Left ventricle myocardium inferior (tissue), 1 donor: Measurements from ENCODE around the gene WNT7A. TPM values are rescaled to one million over a fixed set of nuclear protein-coding genes. Genes with fewer than 3 reads are reported as not detected.
"Not testable (repeated sequence)": the region's sequence is repeated elsewhere in the genome, so short reads cannot be mapped to it uniquely, and the experiment has no call there.

Source experiments
- DNase-seq: peaks from one replicate; pipeline ENCODE4 v3.0.0-alpha.2; 2020
- H3K27ac ChIP-seq: fragments of 200-600 bp; replicated peaks from 2 replicates; pipeline ENCODE4 v1.8.0; 2021
- H3K27me3 ChIP-seq: fragments of 200-600 bp; 2 replicates; pipeline ENCODE4 v1.8.0; 2021; ENCODE audit warnings: low read depth
- H3K36me3 ChIP-seq: fragments of 200-600 bp; 2 replicates; pipeline ENCODE4 v1.8.0; 2021
- H3K4me1 ChIP-seq: fragments of 200-600 bp; 2 replicates; pipeline ENCODE4 v1.8.0; 2021
- H3K4me3 ChIP-seq: fragments of 200-600 bp; 2 replicates; pipeline ENCODE4 v1.8.0; 2021; ENCODE audit warnings: mild to moderate bottlenecking, moderate library complexity
- H3K9me3 ChIP-seq: fragments of 200-600 bp; replicated peaks from 2 replicates; pipeline ENCODE4 v1.8.0; 2021
- CTCF ChIP-seq: fragments of 200-600 bp; IDR thresholded peaks from 2 replicates; pipeline ENCODE4 v1.8.0; 2021; ENCODE audit warnings: antibody characterized with exemption, mild to moderate bottlenecking, borderline replicate concordance
- intact Hi-C: fragments of 100-400 bp; cut with micrococcal nuclease; formaldehyde crosslinking; loops from one replicate; pipeline ENCODE4 v1.11.0; 2022
- long read RNA-seq: library from polyadenylated mRNA; unstranded; transcript quantifications from one replicate; pipeline ENCODE4 v2.0.0, GENCODE V29; 2021
- total RNA-seq: library from RNA; stranded (reverse); fragmentation: NEBNext Ultra II Directional; extraction: Animal tissue kit (Norgen Biotek cat#: 25700); gene quantifications from one replicate; pipeline ENCODE4 v1.2.1, GENCODE V29; 2021
- donor health status: DM: no; HTN: yes; CAD: no; lungs with severe emphysema.

WNT7A gene
- total RNA-seq = not detected
- long read RNA-seq = 0 reads

DNA sequence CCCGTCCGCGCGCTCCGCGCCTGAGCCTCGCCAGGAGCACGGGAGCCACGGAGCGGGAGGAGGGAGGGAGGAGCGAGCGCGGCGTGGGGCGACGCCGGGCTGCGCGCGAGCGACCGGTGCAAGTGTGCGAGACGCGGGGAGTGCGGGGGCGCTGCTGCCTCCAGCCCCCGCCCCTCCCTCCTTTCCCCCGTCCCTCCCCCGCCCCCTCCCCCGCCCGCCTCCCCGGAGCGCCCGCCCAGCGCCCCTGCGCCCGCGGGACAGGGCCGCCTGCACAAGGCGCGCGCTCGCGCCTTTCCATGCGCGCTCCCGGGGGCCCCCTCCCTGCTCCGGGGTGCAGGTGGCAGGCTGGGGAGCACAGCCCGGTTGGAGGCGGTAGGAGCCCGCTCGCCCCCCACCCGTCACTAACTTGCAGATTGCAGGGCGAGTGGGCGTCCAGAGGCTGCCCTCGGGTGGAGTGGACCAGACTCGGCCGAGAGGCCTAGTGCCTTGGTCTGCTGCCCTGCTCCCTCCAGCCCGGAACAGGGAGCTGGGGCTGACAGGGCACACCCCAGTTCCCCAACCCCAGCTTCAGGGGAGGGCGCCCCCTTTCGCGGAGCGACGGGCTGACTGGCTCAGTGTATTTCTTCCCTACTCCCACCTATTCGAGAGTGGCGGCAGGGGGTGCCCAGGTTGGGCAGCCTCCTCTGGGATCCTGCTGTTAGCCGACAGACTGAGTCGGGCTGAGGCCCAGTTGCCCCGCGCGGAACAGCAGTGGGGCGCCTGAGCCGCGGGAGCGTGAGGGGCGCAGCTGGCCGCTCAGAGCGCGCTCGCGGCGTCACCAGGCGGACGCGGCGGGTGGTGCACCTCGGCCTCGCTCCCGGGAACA, at the start of gene WNT7A:
TSS of gene WNT7A (minus strand) at position 126 of the 865 bp plus-strand sequence. CDS start 255 bp downstream, outside the sequence.
- intact Hi-C loops = no loop called here

DNA sequence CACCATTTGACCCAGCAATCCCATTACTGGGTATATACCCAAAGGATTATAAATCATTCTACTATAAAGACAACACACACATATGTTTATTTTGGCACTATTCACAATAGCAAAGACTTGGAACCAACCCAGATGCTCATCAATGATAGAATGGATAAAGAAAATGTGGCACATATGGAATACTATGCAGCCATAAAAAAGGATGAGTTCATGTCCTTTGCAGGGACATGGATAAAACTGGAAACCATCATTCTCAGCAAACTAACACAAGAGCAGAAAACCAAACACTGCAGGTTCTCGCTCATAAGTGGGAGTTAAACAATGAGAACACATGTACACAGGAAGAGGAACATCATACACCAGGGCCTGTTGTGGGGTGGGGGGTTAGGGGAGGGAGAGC, 48.9 kb upstream of the WNT7A start:
- peaks cover 47% of the 10 kb centered on the region for H3K9me3 ChIP-seq
- H3K27ac ChIP-seq, DNase-seq, H3K4me1 ChIP-seq, H3K4me3 ChIP-seq, H3K36me3 ChIP-seq, intact Hi-C loops: not testable (repeated sequence)
- H3K27me3 ChIP-seq = peaks cover 48% of the 10 kb centered on the region

More for the DNA sequence above, at the start of gene WNT7A:
- H3K4me1 ChIP-seq = peaks cover 31% of the 10 kb centered on the region
- H3K36me3 ChIP-seq = no peaks in the 10 kb centered on the region
- DNase-seq = no peak
- peaks cover 99% of the 10 kb centered on the region for H3K27me3 ChIP-seq
- TF ChIP-seq CTCF = peak; percentile 51
- no peak within 1 kb of the TSS for H3K27ac ChIP-seq
- H3K4me3 ChIP-seq = peak within 1 kb of the TSS; percentile 50
- peaks cover 5% of the 10 kb centered on the region for H3K9me3 ChIP-seq

DNA sequence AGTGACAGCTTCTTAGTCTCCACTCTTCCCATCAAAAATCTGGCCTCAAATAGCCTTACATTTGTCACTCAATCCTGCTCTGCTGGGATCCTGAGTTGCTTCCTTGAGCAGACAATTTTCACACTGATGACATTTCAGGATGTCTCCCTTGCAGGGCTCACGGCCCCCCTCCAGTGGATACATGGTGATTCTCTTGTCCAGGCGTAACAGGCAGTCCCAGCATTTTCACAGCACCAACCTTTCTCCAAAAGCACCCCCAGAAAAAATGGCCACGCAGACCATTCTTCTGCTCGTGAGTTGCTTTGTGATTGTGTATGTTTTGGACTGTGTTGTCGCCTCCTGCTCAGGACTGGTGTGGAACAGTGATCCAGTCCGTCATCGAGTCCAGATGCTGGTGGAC, 47.4 kb upstream of the WNT7A start:
- intact Hi-C loops = no loop called here
- Histone ChIP-seq H3K27ac (no peak overlapping the region), H3K9me3 (peaks cover 53% of the 10 kb centered on the region), H3K27me3 (peaks cover 36% of the 10 kb centered on the region), H3K4me1 (no peaks in the 10 kb centered on the region), H3K36me3 (no peaks in the 10 kb centered on the region), H3K4me3 (no peak overlapping the region)
- peak; percentile 21 for TF ChIP-seq CTCF
- DNase-seq = no peak

DNA sequence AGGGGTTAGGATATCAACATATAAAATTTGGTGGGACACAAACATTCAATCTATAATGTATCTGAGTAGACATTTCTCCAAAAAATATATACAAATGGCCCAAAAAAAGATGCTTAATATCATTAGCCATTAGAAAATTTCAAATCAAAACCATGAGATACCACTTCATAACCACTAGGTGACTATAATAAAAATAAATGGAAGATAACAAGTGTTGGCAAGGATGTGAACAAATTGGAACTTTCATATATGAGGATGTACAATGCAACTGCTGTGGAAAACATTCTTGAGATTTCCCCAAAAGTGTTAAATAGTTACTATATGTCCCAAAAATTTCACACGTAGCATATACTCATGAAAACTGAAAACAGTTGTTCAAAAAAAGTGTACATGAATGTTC, 36.5 kb upstream of the WNT7A start:
- H3K9me3 ChIP-seq = peaks cover 92% of the 10 kb centered on the region
- intact Hi-C loops = no loop called here
- H3K4me3 ChIP-seq = no peak overlapping the region
- no peak for TF ChIP-seq CTCF
- no peak for DNase-seq
- no peaks in the 10 kb centered on the region for H3K27me3 ChIP-seq
- no peak overlapping the region for H3K27ac ChIP-seq
- H3K4me1 ChIP-seq = no peaks in the 10 kb centered on the region
- H3K36me3 ChIP-seq = no peaks in the 10 kb centered on the region

- no peak for TF ChIP-seq CTCF
- intact Hi-C loops = no loop called here
- DNase-seq = no peak
- Histone ChIP-seq H3K27me3 (no peaks in the 10 kb centered on the region), H3K4me1 (no peaks in the 10 kb centered on the region), H3K36me3 (peaks cover 41% of the 10 kb centered on the region), H3K4me3 (no peak overlapping the region), H3K27ac (no peak overlapping the region), H3K9me3 (peaks cover 84% of the 10 kb centered on the region)
Observed at GRCh38 chr3:13902648-13903238, 22.9 kb upstream of the WNT7A start.

- Histone ChIP-seq H3K27me3 (no peaks in the 10 kb centered on the region), H3K9me3 (peaks cover 78% of the 10 kb centered on the region)
Observed at GRCh38 chr3:13901935-13902584, 22.2 kb upstream of the WNT7A start.

More at GRCh38 chr3:13901935-13902584, 22.2 kb upstream of the WNT7A start:
- Histone ChIP-seq H3K4me3 (no peak overlapping the region), H3K4me1 (no peaks in the 10 kb centered on the region), H3K27ac (no peak overlapping the region), H3K36me3 (peaks cover 41% of the 10 kb centered on the region)
- intact Hi-C loops = no loop called here
- no peak for TF ChIP-seq CTCF
- no peak for DNase-seq
